RWPE2 (cell line): ENCODE results near the gene AGFG1.

Experiments used
- ATAC-seq: fragments of 200-7000 bp; cut with Tn5 transposase; 3 replicates; pipeline ENCODE4 v1.9.1; 2021; ENCODE audit warnings: low read depth
- DNase-seq: peaks from one replicate; pipeline ENCODE4 v3.0.0-alpha.2; 2020; ENCODE audit warnings: low spot score
- H3K27ac ChIP-seq: fragments of 450-650 bp; 2 replicates; pipeline ENCODE4 v1.5.1; 2017; ENCODE audit warnings: mild to moderate bottlenecking; ENCODE audit not compliant: poor library complexity, severe bottlenecking
- H3K27me3 ChIP-seq: fragments of 250-450 bp; sonication (Bioruptor Pico); 2 replicates; pipeline ENCODE4 v1.5.1; 2021; ENCODE audit warnings: mild to moderate bottlenecking, moderate library complexity; ENCODE audit not compliant: insufficient read depth, poor library complexity, severe bottlenecking
- H3K36me3 ChIP-seq: fragments of 250-450 bp; sonication (Bioruptor Pico); 2 replicates; pipeline ENCODE4 v1.5.1; 2020; ENCODE audit warnings: low read depth, mild to moderate bottlenecking, moderate library complexity
- H3K4me1 ChIP-seq: fragments of 250-450 bp; sonication (Bioruptor Pico); 2 replicates; pipeline ENCODE4 v1.5.1; 2021; ENCODE audit warnings: mild to moderate bottlenecking, moderate library complexity; ENCODE audit not compliant: insufficient read depth, poor library complexity, severe bottlenecking
- H3K4me3 ChIP-seq: fragments of 250-450 bp; sonication (Bioruptor Pico); 2 replicates; pipeline ENCODE4 v1.5.1; 2021; ENCODE audit warnings: mild to moderate bottlenecking, moderate library complexity; ENCODE audit not compliant: severe bottlenecking
- H3K9me3 ChIP-seq: fragments of 250-450 bp; sonication (Bioruptor Pico); 2 replicates; pipeline ENCODE4 v1.5.1; 2021; ENCODE audit warnings: mild to moderate bottlenecking, moderate library complexity; ENCODE audit not compliant: severe bottlenecking
- TF ChIP-seq, protein P1 (sequence below): fragments of 450-650 bp; IDR thresholded peaks from one replicate; pipeline ENCODE4 v1.5.1; 2017; ENCODE audit warnings: mild to moderate bottlenecking, moderate library complexity; ENCODE audit not compliant: poor library complexity, severe bottlenecking

AGFG1 gene

DNA sequence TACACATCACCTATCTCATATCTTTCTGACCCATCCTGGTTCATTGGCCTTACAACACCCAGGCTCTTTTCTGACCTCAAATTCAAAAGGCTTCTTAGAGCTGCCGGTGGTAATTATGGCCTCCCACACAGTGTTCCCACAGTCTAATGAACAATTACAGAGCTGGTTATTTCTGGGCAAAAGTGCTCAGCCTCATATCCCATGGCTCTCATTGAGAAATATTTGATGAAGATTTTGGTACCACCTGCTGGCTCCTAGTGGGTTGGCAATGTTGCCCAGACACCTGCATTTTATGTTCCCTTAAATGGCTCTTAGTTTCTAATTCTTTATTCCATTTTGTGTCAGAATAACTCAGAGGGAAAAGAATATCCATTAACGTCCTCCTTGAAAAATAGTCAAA, 106.7 kb downstream of the AGFG1 start:
- no peak overlapping the region for H3K27ac ChIP-seq
- ATAC-seq = no peak
- TF ChIP-seq, protein P1, sequence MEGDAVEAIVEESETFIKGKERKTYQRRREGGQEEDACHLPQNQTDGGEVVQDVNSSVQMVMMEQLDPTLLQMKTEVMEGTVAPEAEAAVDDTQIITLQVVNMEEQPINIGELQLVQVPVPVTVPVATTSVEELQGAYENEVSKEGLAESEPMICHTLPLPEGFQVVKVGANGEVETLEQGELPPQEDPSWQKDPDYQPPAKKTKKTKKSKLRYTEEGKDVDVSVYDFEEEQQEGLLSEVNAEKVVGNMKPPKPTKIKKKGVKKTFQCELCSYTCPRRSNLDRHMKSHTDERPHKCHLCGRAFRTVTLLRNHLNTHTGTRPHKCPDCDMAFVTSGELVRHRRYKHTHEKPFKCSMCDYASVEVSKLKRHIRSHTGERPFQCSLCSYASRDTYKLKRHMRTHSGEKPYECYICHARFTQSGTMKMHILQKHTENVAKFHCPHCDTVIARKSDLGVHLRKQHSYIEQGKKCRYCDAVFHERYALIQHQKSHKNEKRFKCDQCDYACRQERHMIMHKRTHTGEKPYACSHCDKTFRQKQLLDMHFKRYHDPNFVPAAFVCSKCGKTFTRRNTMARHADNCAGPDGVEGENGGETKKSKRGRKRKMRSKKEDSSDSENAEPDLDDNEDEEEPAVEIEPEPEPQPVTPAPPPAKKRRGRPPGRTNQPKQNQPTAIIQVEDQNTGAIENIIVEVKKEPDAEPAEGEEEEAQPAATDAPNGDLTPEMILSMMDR = no peak

DNA sequence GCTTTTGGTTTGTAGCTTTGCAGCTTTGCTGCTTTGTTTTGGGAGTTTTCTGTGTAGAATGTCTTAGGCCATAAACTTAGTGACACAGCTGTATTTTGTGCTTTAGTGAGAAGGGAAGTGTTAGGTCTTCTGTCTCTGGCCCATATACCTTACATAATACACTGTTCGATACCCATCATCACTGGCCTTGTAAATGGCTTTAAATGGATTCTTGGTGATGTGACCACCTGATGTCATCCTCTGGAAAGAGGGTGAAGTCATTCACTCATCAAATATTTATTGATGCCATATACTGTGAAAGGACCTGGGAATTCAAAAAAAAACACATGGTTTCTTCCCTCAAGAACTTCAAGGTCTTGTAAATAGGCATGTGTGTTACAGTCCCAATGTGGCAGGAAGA, 107.8 kb downstream of the AGFG1 start:
- TF ChIP-seq, protein P1 = no peak
- Histone ChIP-seq H3K27me3 (no peaks in the 10 kb centered on the region), H3K9me3 (no peaks in the 10 kb centered on the region), H3K36me3 (no peaks in the 10 kb centered on the region), H3K4me3 (no peak overlapping the region), H3K4me1 (no peaks in the 10 kb centered on the region), H3K27ac (no peak overlapping the region)
- ATAC-seq (no peak), DNase-seq (no peak)

More for the DNA sequence above, 106.7 kb downstream of the AGFG1 start:
- H3K27me3 ChIP-seq = no peaks in the 10 kb centered on the region
- no peaks in the 10 kb centered on the region for H3K9me3 ChIP-seq
- no peaks in the 10 kb centered on the region for H3K36me3 ChIP-seq
- H3K4me1 ChIP-seq = no peaks in the 10 kb centered on the region
- no peak overlapping the region for H3K4me3 ChIP-seq
- no peak for DNase-seq

DNA sequence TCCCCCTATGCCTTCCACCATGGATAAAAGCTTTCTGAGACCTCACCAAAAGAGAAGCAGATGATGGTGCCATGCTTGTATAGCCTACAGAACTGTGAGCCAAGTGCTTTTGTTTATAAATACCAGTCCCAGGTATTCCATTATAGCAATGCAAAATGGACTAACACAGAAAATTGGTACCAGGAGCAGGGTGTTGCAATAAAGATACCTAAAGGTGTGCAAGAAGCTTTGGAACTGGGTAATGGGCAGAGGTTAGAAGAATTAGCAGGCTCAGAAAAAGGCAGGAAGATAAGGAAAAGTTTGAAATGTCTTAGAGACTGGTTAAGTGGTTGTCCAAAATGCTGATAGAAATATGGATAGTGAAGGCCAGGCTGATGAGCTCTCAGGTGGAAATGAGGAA, 110.4 kb downstream of the AGFG1 start:
- H3K27me3 ChIP-seq = no peaks in the 10 kb centered on the region
- no peak overlapping the region for H3K4me3 ChIP-seq
- DNase-seq (no peak), ATAC-seq (no peak)
- H3K9me3 ChIP-seq = no peaks in the 10 kb centered on the region
- no peaks in the 10 kb centered on the region for H3K36me3 ChIP-seq
- no peak overlapping the region for H3K27ac ChIP-seq
- H3K4me1 ChIP-seq = no peaks in the 10 kb centered on the region
- TF ChIP-seq, protein P1 = no peak

DNA sequence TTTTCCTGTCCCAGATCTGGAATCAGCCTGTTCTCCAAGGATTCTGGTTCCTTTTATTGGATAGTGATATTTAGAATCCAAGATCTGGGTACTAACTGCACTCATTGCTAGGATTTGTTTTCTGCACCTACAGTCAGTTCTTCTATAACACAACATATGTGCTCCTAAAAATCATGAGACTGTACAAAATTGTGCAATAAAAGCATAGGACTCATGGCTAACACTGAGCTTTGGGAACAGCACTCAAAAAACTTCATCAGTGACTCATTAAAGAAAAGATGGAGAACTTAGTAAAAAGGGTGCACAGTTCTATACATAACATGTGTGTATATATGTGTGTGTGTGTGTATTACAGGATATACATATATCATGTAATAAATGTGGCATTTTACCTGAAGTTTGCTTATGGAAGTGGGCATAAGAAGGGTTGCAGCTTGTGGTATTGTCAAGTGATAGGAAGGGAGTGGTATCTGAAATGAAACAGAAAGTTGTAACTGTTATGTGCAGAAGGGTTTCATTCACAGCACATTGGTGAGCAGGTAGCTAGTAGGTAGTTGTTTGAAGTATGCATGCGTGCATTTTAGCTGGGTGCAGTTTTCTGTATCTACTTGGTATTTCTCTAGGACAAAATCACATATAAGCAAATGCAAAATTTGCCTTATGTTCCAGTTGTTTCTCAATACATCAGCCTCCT, 120.9 kb downstream of the AGFG1 start:
- ATAC-seq = no peak
- Histone ChIP-seq H3K9me3 (no peaks in the 10 kb centered on the region), H3K27ac (no peak overlapping the region), H3K4me3 (no peak overlapping the region), H3K36me3 (no peaks in the 10 kb centered on the region), H3K27me3 (no peaks in the 10 kb centered on the region), H3K4me1 (no peaks in the 10 kb centered on the region)
- TF ChIP-seq, protein P1 = no peak
- DNase-seq = no peak

DNA sequence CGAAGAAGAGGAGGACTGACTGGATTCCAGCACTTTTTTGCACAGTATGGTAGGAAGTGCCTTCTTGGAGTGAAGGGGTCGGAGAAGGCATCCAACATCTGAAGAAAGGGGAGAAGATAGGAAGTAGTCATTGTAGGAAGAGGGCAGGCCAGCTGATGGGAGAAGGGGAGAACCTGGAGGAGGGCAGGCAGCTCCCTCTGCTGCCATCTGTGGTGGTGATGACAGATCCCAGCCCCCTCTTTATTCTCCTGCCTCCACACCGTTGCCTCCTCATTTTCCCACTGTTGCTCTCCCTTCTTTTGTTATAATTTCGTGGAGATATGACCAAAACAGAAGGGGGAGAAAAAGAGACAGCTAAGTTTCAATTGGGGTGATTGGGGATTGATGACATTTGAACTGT, 123.8 kb downstream of the AGFG1 start:
- Histone ChIP-seq H3K4me3 (no peak overlapping the region), H3K4me1 (no peaks in the 10 kb centered on the region), H3K27me3 (no peaks in the 10 kb centered on the region), H3K9me3 (no peaks in the 10 kb centered on the region), H3K27ac (no peak overlapping the region), H3K36me3 (no peaks in the 10 kb centered on the region)
- DNase-seq (no peak), ATAC-seq (no peak)
- TF ChIP-seq, protein P1 = no peak
